Activated T-cell treated with anti-CD3 and anti-CD28 coated beads, Interleukin-2, amount 50 U/mL, for 1 hour (primary cell): Measurements from ENCODE around the gene SMAP2.
A peak's percentile ranks its signal among the peaks of the same experiment; 100 is the strongest.
"Not testable (repeated sequence)": the region's sequence is repeated elsewhere in the genome, so short reads cannot be mapped to it uniquely, and the experiment has no call there.

Experiments
- DNase-seq: peaks from one replicate; pipeline ENCODE4 v3.0.0-alpha.2; 2020

SMAP2 gene

GRCh38 chr1:40373323-40374283 lies at the start of gene SMAP2:
TSS of gene SMAP2 (plus strand) at chr1:40373727. CDS start at chr1:40374121, 394 bp downstream.
- peak; percentile 92 for DNase-seq

GRCh38 chr1:40331403-40331802 lies 42.1 kb upstream of the SMAP2 start:
- not testable (repeated sequence) for DNase-seq

GRCh38 chr1:40332695-40333094 lies 40.8 kb upstream of the SMAP2 start:
- no peak for DNase-seq

GRCh38 chr1:40337443-40337842 lies 36.1 kb upstream of the SMAP2 start:
- DNase-seq, result no peak

GRCh38 chr1:40338745-40339419 lies 34.6 kb upstream of the SMAP2 start:
- DNase-seq, result peak; percentile 96

GRCh38 chr1:40339420-40340323 lies 33.9 kb upstream of the SMAP2 start:
- DNase-seq, result no peak

GRCh38 chr1:40341491-40342380 lies 31.8 kb upstream of the SMAP2 start:
- DNase-seq, result no peak

GRCh38 chr1:40342381-40342717 lies 31.2 kb upstream of the SMAP2 start:
- DNase-seq, result not testable (repeated sequence)

GRCh38 chr1:40344597-40344996 lies 28.9 kb upstream of the SMAP2 start:
- peak; percentile 26 for DNase-seq

- DNase-seq, result no peak
These were observed 23.1 kb upstream of the SMAP2 start for GRCh38 chr1:40350391-40350790.

- DNase-seq, result no peak
These were observed 22.4 kb upstream of the SMAP2 start for GRCh38 chr1:40351124-40351523.

GRCh38 chr1:40352126-40352525 lies 21.4 kb upstream of the SMAP2 start:
- DNase-seq, result no peak

GRCh38 chr1:40353082-40353481 lies 20.4 kb upstream of the SMAP2 start:
- no peak for DNase-seq

- no peak for DNase-seq
These were observed 15.9 kb upstream of the SMAP2 start for GRCh38 chr1:40357625-40358024.

- DNase-seq, result no peak
These were observed 12.9 kb upstream of the SMAP2 start for GRCh38 chr1:40360631-40361030.

GRCh38 chr1:40361201-40361600 lies 12.3 kb upstream of the SMAP2 start:
- DNase-seq, result no peak

- DNase-seq, result no peak
These were observed 11.9 kb upstream of the SMAP2 start for GRCh38 chr1:40361637-40362036.

GRCh38 chr1:40362199-40362598 lies 11.3 kb upstream of the SMAP2 start:
- DNase-seq, result no peak

GRCh38 chr1:40362699-40363098 lies 10.8 kb upstream of the SMAP2 start:
- no peak for DNase-seq

- no peak for DNase-seq
These were observed 9.8 kb upstream of the SMAP2 start for GRCh38 chr1:40363721-40364120.

- DNase-seq, result no peak
These were observed 1.7 kb upstream of the SMAP2 start for GRCh38 chr1:40371707-40372258.
